Neutrophil (primary cell): ENCODE data around the gene TBCD.

ENCODE experiments used
- H3K27ac ChIP-seq: fragments of 200-600 bp; sonication (generic); 2 replicates; pipeline ENCODE4 v1.5.1; 2016; ENCODE audit warnings: mild to moderate bottlenecking, moderate library complexity
- H3K27me3 ChIP-seq: fragments of 200-600 bp; sonication (generic); 2 replicates; pipeline ENCODE4 v1.6.0; 2016; ENCODE audit warnings: mild to moderate bottlenecking
- H3K36me3 ChIP-seq: fragments of 200-600 bp; sonication (generic); 2 replicates; pipeline ENCODE4 v1.5.1; 2017
- H3K4me1 ChIP-seq, 2 experiments: fragments of 200-600 bp in 1 of 2; sonication (generic) in 1 of 2; 1 replicate in 1 of 2; 2 replicates in 1 of 2; pipeline versions ENCODE4 v1.5.1 to v1.6.1; 2013 to 2016; ENCODE audit warnings: low read depth in 1 of 2, low read length in 1 of 2, mild to moderate bottlenecking in 1 of 2, moderate library complexity in 1 of 2; ENCODE audit not compliant: control insufficient read depth in 1 of 2, insufficient read depth in 1 of 2
- H3K4me3 ChIP-seq, 2 experiments: fragments of 200-600 bp in 1 of 2; sonication (generic) in 1 of 2; 1 replicate in 1 of 2; 2 replicates in 1 of 2; pipeline ENCODE4 v1.5.1; 2013 to 2016; ENCODE audit warnings: low read depth in 1 of 2, low read length in 1 of 2, mild to moderate bottlenecking in 1 of 2, moderate library complexity in 1 of 2
- H3K9me3 ChIP-seq: fragments of 200-600 bp; sonication (generic); 2 replicates; pipeline ENCODE4 v1.5.1; 2016
- TF ChIP-seq, protein P1 (sequence below): fragments of 200-600 bp; sonication (generic); IDR thresholded peaks from 2 replicates; pipeline ENCODE4 v1.5.1; 2016; ENCODE audit warnings: antibody characterized with exemption

Gene TBCD

GRCh38 chr17:82797061-82797460, 45.2 kb downstream of the TBCD start:
- Histone ChIP-seq H3K9me3 (no peaks in the 10 kb centered on the region), H3K4me3 (no peak overlapping the region), H3K36me3 (peaks cover 4% of the 10 kb centered on the region), H3K4me1 (no peaks in the 10 kb centered on the region), H3K27me3 (no peaks in the 10 kb centered on the region), H3K27ac (no peak overlapping the region)
- TF ChIP-seq, protein P1, sequence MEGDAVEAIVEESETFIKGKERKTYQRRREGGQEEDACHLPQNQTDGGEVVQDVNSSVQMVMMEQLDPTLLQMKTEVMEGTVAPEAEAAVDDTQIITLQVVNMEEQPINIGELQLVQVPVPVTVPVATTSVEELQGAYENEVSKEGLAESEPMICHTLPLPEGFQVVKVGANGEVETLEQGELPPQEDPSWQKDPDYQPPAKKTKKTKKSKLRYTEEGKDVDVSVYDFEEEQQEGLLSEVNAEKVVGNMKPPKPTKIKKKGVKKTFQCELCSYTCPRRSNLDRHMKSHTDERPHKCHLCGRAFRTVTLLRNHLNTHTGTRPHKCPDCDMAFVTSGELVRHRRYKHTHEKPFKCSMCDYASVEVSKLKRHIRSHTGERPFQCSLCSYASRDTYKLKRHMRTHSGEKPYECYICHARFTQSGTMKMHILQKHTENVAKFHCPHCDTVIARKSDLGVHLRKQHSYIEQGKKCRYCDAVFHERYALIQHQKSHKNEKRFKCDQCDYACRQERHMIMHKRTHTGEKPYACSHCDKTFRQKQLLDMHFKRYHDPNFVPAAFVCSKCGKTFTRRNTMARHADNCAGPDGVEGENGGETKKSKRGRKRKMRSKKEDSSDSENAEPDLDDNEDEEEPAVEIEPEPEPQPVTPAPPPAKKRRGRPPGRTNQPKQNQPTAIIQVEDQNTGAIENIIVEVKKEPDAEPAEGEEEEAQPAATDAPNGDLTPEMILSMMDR: no peak

DNA sequence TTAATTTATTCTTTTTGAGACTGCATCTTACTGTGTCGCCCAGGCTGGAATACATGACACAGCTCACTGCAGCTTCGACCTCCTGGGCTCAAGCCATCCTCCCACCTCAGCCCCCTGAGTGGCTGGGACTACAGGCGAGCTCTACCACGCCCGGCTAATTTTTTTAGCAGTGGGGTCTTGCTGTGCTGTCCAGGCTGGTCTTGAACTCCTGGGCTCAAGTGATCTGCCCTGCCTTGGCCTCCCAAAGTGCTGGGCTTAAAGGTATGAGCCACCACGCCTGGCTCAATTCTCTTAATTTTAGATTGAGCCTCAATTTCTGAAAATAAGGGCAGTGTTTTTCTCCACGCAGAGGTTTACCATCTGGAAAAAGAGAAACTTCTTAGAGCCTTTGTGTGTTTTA, 46.9 kb downstream of the TBCD start:
- Histone ChIP-seq H3K4me3 (no peak overlapping the region), H3K27me3 (no peaks in the 10 kb centered on the region), H3K9me3 (no peaks in the 10 kb centered on the region), H3K4me1 (no peaks in the 10 kb centered on the region), H3K36me3 (peaks cover 4% of the 10 kb centered on the region), H3K27ac (no peak overlapping the region)
- TF ChIP-seq, protein P1: no peak

DNA sequence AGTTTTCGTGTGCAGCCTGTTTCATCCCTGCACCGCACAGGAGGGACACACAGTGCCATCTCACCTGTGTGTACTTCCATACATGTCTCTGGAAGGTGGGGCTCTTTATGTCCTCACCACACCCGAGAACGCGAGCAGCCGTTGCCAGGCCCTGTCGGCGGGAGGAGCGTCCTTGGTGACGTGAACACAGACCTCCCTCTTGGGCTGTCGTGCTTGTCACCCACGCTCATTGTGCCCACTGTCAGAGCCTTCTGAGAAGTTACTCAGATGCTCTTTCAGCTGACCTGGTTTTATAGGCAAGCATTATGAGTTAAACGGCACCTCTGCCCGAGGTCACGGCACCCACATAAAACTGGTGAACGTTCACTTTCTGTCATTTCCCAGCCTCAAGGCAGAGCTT, 47.7 kb downstream of the TBCD start:
- H3K9me3 ChIP-seq: no peaks in the 10 kb centered on the region
- H3K4me1 ChIP-seq: no peaks in the 10 kb centered on the region
- H3K4me3 ChIP-seq: no peak overlapping the region
- H3K36me3 ChIP-seq: peaks cover 4% of the 10 kb centered on the region
- no peak overlapping the region for H3K27ac ChIP-seq
- TF ChIP-seq, protein P1: no peak
- no peaks in the 10 kb centered on the region for H3K27me3 ChIP-seq

DNA sequence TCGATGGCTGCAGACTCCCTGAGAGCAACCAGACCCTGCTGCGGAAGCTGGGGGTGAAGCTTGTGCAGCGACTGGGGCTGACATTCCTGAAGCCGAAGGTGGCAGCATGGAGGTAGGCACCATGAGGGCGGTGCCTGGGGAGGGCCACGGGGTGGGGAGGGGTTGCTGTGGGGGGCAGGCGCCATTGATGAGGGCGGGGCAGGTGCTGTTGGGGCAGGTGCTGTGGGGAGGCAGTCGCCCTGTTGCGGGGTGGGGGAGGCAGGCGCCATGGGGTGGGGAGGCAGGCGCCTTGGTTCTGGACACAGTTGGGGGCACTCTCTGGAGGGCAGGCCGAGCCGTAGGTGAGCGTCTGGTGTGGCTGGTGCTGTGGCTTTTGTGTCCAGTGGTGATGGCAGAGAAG, 49.0 kb downstream of the TBCD start:
- TF ChIP-seq, protein P1: no peak
- no peaks in the 10 kb centered on the region for H3K27me3 ChIP-seq
- H3K9me3 ChIP-seq: no peaks in the 10 kb centered on the region
- H3K36me3 ChIP-seq: peaks cover 4% of the 10 kb centered on the region
- H3K4me3 ChIP-seq: no peak overlapping the region
- no peaks in the 10 kb centered on the region for H3K4me1 ChIP-seq
- H3K27ac ChIP-seq: no peak overlapping the region

DNA sequence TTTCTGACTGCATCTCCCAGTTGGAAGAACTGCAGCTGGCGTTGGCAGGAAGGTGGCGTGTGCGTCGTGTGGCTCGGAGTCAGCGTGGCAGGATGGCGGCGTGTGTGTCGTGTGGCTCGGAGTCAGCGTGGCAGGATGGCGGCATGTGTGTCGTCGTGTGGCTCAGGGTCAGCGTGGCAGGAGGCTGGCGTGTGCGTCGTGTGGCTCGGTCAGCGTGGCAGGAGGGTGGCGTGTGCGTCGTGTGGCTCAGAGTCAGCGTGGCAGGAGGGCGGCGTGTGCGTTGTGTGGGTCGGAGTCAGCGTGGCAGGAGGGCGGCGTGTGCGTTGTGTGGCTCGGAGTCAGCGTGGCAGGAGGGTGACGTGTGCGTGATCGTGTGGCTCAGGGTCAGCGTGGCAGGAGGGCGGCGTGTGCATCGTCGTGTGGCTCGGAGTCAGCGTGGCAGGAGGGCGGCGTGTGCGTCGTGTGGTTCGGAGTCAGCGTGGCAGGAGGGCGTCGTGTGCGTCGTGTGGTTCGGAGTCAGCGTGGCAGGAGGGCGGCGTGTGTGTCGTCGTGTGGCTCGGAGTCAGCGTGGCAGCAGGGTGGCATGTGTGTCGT, 49.6 kb downstream of the TBCD start:
- TF ChIP-seq, protein P1: no peak
- peaks cover 4% of the 10 kb centered on the region for H3K36me3 ChIP-seq
- no peaks in the 10 kb centered on the region for H3K9me3 ChIP-seq
- H3K27ac ChIP-seq: no peak overlapping the region
- H3K27me3 ChIP-seq: no peaks in the 10 kb centered on the region
- no peaks in the 10 kb centered on the region for H3K4me1 ChIP-seq
- no peak overlapping the region for H3K4me3 ChIP-seq
